IPS DF 6.9 (cell line): ENCODE data around the gene SPRR4.

ENCODE experiments used
- DNase-seq: peaks from one replicate; pipeline ENCODE4 v3.0.0-alpha.2; 2013; ENCODE audit warnings: low read depth, low spot score
- H3K27ac ChIP-seq: one replicate; pipeline ENCODE4 v1.5.1; 2013; ENCODE audit warnings: low read length, control low read depth
- H3K27me3 ChIP-seq: 2 replicates; pipeline ENCODE4 v1.6.1; 2013; ENCODE audit warnings: mild to moderate bottlenecking, low read length; ENCODE audit not compliant: control insufficient read depth, insufficient read depth
- H3K36me3 ChIP-seq: 2 replicates; pipeline ENCODE4 v1.6.1; 2013; ENCODE audit warnings: low read length; ENCODE audit not compliant: control insufficient read depth, insufficient read depth
- H3K4me1 ChIP-seq: 2 replicates; pipeline ENCODE4 v1.6.1; 2013; ENCODE audit warnings: low read length; ENCODE audit not compliant: control insufficient read depth, insufficient read depth
- H3K4me3 ChIP-seq: 2 replicates; pipeline ENCODE4 v1.5.1; 2013; ENCODE audit warnings: mild to moderate bottlenecking, low read length
- H3K9me3 ChIP-seq: 2 replicates; pipeline ENCODE4 v1.6.1; 2013; ENCODE audit warnings: low read length, inconsistent platforms; ENCODE audit not compliant: control insufficient read depth, insufficient read depth
- WGBS: extraction: QIAGEN DNeasy Blood & Tissue Kit; methylation state at CpG from one replicate; pipeline ENCODE4 v1.1.7; 2013; ENCODE audit warnings: mixed read lengths, missing lambda C conversion rate; ENCODE audit not compliant: insufficient read length, insufficient coverage; 5-methylcytosine and 5-hydroxymethylcytosine counted together

SPRR4 gene, protein sequence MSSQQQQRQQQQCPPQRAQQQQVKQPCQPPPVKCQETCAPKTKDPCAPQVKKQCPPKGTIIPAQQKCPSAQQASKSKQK

DNA sequence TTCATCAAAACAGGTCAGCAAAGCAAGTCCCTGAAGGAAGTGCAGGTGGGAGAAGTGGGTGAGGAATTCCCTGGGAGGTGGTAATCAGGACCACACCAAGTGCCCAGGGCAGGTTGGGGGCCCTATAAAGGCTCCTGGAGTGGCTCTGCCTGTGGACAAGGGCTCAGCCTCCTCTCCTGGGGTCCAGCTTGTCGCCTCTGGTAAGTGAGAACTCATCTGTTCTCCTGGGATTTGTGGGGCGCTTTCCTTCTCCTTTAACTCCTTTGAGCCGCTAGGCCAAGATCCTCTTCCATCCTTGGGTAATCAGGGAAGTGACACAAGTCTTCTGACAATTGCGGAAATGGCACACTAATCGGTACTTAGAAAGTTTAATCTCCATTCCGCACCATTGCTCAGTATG is at the start of gene SPRR4:
SPRR4 (plus strand) TSS at position 154 of the 400 bp plus-strand sequence. CDS start 1,243 bp downstream, outside the sequence.
- no peaks in the 10 kb centered on the region for H3K27me3 ChIP-seq
- no CpG with 5 or more reads among the region's 6 CpGs for WGBS
- no peak within 1 kb of the TSS for H3K27ac ChIP-seq
- no peaks in the 10 kb centered on the region for H3K9me3 ChIP-seq
- H3K4me3 ChIP-seq, result no peak within 1 kb of the TSS
- H3K36me3 ChIP-seq, result no peaks in the 10 kb centered on the region
- H3K4me1 ChIP-seq, result no peaks in the 10 kb centered on the region
- no peak for DNase-seq

DNA sequence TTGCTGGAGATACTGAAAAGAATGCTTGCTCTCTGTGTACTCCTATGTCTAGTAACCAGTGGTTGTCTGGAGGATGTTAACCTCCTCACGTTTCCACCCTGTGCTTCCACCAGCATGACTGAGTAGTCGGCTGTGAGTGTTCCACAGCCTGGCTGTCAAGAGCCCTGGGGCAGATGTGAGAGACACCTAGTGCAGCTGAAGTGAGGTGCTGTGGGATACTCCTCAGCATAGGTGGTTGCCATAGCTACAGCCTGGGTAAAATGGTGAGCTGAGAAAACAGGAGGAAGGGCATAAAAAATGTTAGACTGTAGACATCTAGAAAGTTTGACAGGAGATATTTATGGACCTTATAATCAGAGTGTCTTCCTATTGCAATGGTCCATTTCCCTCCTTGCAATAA is 46.3 kb upstream of the SPRR4 start:
- no CpG with 5 or more reads among the region's 2 CpGs for WGBS
- no peak overlapping the region for H3K27ac ChIP-seq
- no peaks in the 10 kb centered on the region for H3K36me3 ChIP-seq
- no peaks in the 10 kb centered on the region for H3K27me3 ChIP-seq
- H3K9me3 ChIP-seq, result peaks cover 2% of the 10 kb centered on the region; the same call in 1 of the 2 replicates
- H3K4me3 ChIP-seq, result no peak overlapping the region
- DNase-seq, result no peak
- H3K4me1 ChIP-seq, result no peaks in the 10 kb centered on the region

DNA sequence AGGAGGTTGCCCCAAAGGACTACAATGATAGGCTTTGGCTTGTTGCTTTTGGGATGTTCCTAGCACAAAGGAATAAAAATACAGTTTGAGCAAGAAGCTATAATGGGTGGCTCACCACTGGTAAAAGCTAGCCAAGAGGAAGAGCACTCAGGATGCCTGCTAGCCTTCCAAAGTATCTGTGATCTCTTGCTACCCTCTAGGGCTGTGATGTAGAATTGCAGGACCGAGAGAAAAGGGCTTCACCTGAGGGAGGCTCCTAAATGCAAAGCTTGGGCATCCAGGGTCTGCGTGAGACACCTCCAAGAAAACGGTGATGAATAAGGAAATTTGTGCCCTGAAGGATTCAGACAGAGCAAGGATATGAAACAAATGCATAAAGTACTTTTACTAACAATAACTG is 44.4 kb upstream of the SPRR4 start:
- WGBS, result no CpG with 5 or more reads among the region's 3 CpGs
- no peak for DNase-seq
- no peaks in the 10 kb centered on the region for H3K36me3 ChIP-seq
- no peak overlapping the region for H3K4me3 ChIP-seq
- no peaks in the 10 kb centered on the region for H3K4me1 ChIP-seq
- H3K27ac ChIP-seq, result no peak overlapping the region
- H3K27me3 ChIP-seq, result no peaks in the 10 kb centered on the region
- H3K9me3 ChIP-seq, result peaks cover 2% of the 10 kb centered on the region; the same call in 1 of the 2 replicates

DNA sequence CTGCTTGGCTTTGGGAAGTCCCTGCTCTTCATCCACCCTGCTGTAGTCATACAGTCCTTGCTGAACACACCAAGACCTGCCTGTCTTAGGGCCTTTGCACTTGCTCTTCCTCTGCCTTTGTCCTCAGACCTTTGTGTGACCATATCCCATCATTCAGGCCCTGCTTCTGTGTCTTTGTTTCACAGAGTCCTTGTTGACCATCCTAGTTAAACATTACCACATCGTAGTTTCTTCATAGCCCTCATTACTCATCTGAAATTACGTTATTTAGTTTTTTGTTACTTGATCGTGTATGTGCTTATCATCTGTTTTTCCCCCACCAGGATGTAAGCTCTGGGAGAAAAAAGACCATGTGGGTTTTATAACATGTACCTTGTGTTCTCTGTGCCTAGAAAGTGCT is 41.8 kb upstream of the SPRR4 start:
- WGBS, result no CpG with 5 or more reads among the region's 3 CpGs
- Histone ChIP-seq H3K36me3 (no peaks in the 10 kb centered on the region), H3K9me3 (peaks cover 2% of the 10 kb centered on the region; the same call in 1 of the 2 replicates), H3K4me3 (no peak overlapping the region), H3K27ac (no peak overlapping the region), H3K27me3 (no peaks in the 10 kb centered on the region), H3K4me1 (no peaks in the 10 kb centered on the region)
- no peak for DNase-seq

DNA sequence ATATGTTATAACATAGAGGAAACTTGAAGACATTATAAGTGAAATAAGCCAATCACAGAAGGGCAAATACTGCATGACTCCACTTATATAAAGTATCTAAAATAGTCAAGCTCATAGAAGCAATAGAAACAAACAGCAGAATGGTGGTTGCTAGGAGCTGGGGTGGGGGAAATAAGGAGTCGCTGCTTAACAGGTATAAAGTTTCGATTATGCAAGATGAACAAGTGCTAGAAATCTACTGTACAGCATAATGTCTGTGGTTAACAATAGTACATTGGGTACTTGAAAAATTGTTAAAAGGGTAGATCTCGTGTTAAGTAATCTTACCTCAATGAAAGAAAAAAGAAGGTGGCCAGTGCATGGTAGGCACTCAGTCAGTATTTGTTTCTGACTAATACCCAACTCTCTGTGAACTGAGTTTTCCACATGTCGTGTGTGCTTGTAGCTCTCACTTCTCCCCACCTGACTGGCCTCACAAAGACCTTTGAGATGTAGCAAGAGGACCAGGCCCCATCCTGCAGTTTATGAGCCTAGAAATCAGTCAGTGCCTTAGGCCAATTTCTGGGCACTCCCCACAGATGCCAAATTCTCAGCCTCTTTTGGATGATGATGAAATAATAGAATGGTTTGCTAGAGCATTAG is 38.2 kb upstream of the SPRR4 start:
- WGBS, result no CpG with 5 or more reads among the region's 4 CpGs
- Histone ChIP-seq H3K36me3 (no peaks in the 10 kb centered on the region), H3K27me3 (no peaks in the 10 kb centered on the region), H3K27ac (no peak overlapping the region), H3K9me3 (no peaks in the 10 kb centered on the region), H3K4me1 (no peaks in the 10 kb centered on the region; the same call in 1 of the 2 replicates), H3K4me3 (no peak overlapping the region)
- no peak for DNase-seq

DNA sequence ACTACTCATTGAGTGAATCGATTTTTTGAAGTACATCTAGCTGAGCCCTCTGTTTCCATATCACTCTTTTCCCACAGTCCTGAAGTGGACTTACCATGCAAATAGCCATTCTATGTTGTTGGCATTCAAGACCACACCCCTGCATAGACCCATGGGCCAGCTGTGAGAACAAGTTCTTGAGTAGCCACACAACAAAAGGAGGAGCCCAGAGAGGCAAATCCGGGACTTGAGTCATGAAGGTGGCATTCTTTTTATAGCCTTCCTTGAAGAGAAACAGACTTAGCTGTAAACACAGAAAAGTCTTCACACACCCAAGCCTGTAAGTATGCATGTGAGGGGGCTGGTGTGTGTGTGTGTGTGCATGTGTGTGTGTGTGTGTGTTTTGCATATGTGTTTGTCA is 37.3 kb upstream of the SPRR4 start:
- H3K27ac ChIP-seq, result no peak overlapping the region
- H3K36me3 ChIP-seq, result no peaks in the 10 kb centered on the region
- H3K9me3 ChIP-seq, result no peaks in the 10 kb centered on the region
- DNase-seq, result no peak
- WGBS, result no CpG with 5 or more reads among the region's 2 CpGs
- H3K4me3 ChIP-seq, result no peak overlapping the region
- H3K27me3 ChIP-seq, result no peaks in the 10 kb centered on the region
- H3K4me1 ChIP-seq, result no peaks in the 10 kb centered on the region; the same call in 1 of the 2 replicates

DNA sequence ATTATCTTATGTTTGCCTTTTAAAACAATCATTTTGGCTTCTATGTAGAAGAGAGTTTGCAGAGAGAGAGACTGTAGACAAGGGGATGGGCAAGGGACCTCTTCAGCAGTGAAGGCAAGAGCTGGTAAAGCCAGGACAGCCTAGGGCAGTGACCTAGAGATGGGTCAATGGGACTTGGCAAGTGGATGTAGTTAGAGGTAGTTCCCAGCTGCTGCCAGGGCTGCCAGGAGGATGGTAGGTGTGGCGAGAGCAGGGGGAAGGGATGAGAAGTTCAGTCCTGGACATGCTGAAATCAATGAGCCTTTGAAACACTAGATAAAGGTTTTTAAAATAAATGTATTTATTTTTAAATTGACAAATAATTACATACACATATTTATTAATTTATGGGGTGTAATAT is 29.8 kb upstream of the SPRR4 start:
- H3K36me3 ChIP-seq, result no peaks in the 10 kb centered on the region
- H3K27me3 ChIP-seq, result no peaks in the 10 kb centered on the region
- no peaks in the 10 kb centered on the region for H3K4me1 ChIP-seq
- no peak overlapping the region for H3K27ac ChIP-seq
- no CpG with 5 or more reads among the region's 1 CpG for WGBS
- H3K4me3 ChIP-seq, result no peak overlapping the region
- no peaks in the 10 kb centered on the region for H3K9me3 ChIP-seq
- DNase-seq, result no peak

DNA sequence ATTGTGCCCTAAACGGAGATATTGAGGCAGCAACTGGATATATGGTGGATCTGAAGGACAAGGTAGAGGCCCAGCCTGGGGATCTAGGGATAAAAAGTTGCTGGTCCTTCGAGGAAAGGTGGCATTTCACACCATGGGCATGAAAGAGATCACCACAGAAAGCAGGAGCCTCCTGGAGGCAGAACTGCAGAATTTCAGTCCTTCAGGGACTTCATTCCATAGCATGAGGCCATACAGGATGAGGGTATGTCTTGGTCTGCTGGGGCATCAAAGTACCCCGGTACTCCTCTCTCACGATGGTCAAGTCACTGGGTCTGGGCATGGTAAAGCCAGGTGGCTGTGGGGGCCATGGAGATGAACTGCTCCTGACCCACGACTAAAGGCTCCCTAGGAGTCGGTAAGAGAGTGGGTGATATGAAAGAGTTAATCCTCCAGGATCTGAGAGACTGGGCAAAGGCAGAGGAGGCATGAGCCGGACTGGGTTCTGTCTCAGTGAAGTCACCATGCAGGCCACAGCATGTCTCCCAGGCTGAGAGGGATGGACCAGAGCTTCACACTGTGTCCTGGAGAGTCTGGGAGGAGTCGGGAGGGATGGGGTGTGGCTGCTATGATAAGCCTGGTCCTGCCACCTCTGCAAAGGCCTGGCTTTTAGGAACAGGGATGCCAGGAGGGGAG is 29.3 kb upstream of the SPRR4 start:
- H3K9me3 ChIP-seq, result no peaks in the 10 kb centered on the region
- no peak for DNase-seq
- H3K27me3 ChIP-seq, result no peaks in the 10 kb centered on the region
- no peaks in the 10 kb centered on the region for H3K36me3 ChIP-seq
- WGBS, result no CpG with 5 or more reads among the region's 8 CpGs
- H3K4me3 ChIP-seq, result no peak overlapping the region
- H3K4me1 ChIP-seq, result no peaks in the 10 kb centered on the region
- no peak overlapping the region for H3K27ac ChIP-seq

DNA sequence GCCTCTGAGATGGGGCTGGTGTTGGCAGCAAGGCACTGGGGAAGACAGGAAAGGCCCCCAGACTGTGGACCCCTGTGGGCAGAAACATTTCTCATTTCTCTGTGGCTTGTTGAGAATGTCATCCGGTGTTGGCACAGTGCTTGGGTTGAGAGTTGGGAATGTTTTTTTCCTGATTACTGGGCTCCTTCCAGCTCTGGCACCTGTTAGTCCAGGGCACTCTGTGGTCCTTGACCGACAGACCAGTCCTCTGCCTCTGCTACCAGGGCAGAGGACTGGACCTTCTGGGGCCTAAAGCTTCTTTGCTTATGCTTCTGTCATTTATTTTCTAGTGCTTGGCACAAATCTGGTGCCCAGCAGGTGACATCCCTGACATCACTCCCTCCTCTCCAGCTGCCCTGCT is 28.3 kb upstream of the SPRR4 start:
- Histone ChIP-seq H3K4me3 (no peak overlapping the region), H3K9me3 (no peaks in the 10 kb centered on the region), H3K4me1 (no peaks in the 10 kb centered on the region), H3K27me3 (no peaks in the 10 kb centered on the region), H3K27ac (no peak overlapping the region), H3K36me3 (no peaks in the 10 kb centered on the region)
- WGBS, result no CpG with 5 or more reads among the region's 2 CpGs
- no peak for DNase-seq

DNA sequence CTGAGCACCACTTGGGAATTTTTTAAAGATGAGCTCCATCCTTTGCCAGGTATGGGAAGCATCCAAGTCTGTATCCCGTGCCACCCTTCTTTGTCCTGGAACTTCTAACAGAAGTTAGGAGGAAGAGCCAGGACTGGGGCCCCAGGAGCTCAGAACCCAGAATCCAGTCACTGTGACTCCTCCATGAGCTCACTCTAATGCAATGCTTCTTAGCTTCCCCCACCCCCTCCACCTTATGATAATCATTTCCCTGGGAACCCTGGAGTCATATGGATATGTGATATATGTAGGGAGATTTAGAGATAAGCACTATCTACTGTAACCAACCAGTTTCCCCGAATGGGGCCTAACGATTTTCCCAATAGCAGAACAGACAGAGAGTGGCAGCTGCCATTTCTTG is 24.2 kb upstream of the SPRR4 start:
- Histone ChIP-seq H3K4me1 (no peaks in the 10 kb centered on the region), H3K9me3 (no peaks in the 10 kb centered on the region), H3K4me3 (no peak overlapping the region), H3K27ac (no peak overlapping the region), H3K27me3 (no peaks in the 10 kb centered on the region), H3K36me3 (no peaks in the 10 kb centered on the region)
- DNase-seq, result no peak
- WGBS, result no CpG with 5 or more reads among the region's 3 CpGs
